ENCODE results near the gene IFT88. TPM values are rescaled to one million over a fixed set of nuclear protein-coding genes. Genes with fewer than 3 reads are reported as not detected.

IFT88 gene
- total and polyA plus RNA-seq, 2 donors, result 12.6 to 18.2 TPM

GRCh38 chr13:20729633-20730585 is 163.0 kb downstream of the IFT88 start:
- Histone ChIP-seq H3K9me3 (ENCODE audit: control insufficient read depth in 2 of 2, insufficient read depth in 1 of 2, low read length in 1 of 2) (no peaks in the 10 kb centered on the region), H3K36me3 (ENCODE audit: control insufficient read depth in 2 of 2, insufficient read depth in 2 of 2, low read length in 1 of 2) (peaks cover 0 to 3% of the 10 kb centered on the region in 2 donors), H3K4me3 (ENCODE audit: low read length in 2 of 2) (no peak overlapping the region), H3K27me3 (ENCODE audit: control insufficient read depth in 2 of 2, insufficient read depth in 1 of 2, low read length in 1 of 2) (no peaks in the 10 kb centered on the region), H3K27ac (ENCODE audit: low read depth in 1 of 2, low read length in 1 of 2) (no peak overlapping the region), H3K4me1 (ENCODE audit: control insufficient read depth in 2 of 2, insufficient read depth in 2 of 2, low read length in 2 of 2) (no peaks in the 10 kb centered on the region)
- WGBS, result 98% methylated on average over 33 of the region's 33 CpGs
- DNase-seq (ENCODE audit: low read depth in 6 of 9, low spot score in 9 of 9), result no peak

GRCh38 chr13:20738616-20739015 is 171.7 kb downstream of the IFT88 start:
- H3K9me3 ChIP-seq (ENCODE audit: control insufficient read depth in 2 of 2, insufficient read depth in 1 of 2, low read length in 1 of 2), result peaks cover 0 to 8% of the 10 kb centered on the region in 2 donors
- no peak for DNase-seq (ENCODE audit: low read depth in 6 of 9, low spot score in 9 of 9)
- no peaks in the 10 kb centered on the region for H3K4me1 ChIP-seq (ENCODE audit: control insufficient read depth in 2 of 2, insufficient read depth in 2 of 2, low read length in 2 of 2)
- no peak overlapping the region for H3K27ac ChIP-seq (ENCODE audit: low read depth in 1 of 2, low read length in 1 of 2)
- H3K36me3 ChIP-seq (ENCODE audit: control insufficient read depth in 2 of 2, insufficient read depth in 2 of 2, low read length in 1 of 2), result no peaks in the 10 kb centered on the region
- 97% methylated on average over 6 of the region's 6 CpGs for WGBS
- no peak overlapping the region for H3K4me3 ChIP-seq (ENCODE audit: low read length in 2 of 2)
- no peaks in the 10 kb centered on the region for H3K27me3 ChIP-seq (ENCODE audit: control insufficient read depth in 2 of 2, insufficient read depth in 1 of 2, low read length in 1 of 2)

- 98% methylated on average over 22 of the region's 22 CpGs for WGBS
Measured at GRCh38 chr13:20740021-20740420, 173.1 kb downstream of the IFT88 start.

More at GRCh38 chr13:20740021-20740420, 173.1 kb downstream of the IFT88 start:
- H3K36me3 ChIP-seq (ENCODE audit: control insufficient read depth in 2 of 2, insufficient read depth in 2 of 2, low read length in 1 of 2), result no peaks in the 10 kb centered on the region
- no peaks in the 10 kb centered on the region for H3K27me3 ChIP-seq (ENCODE audit: control insufficient read depth in 2 of 2, insufficient read depth in 1 of 2, low read length in 1 of 2)
- no peak for DNase-seq (ENCODE audit: low read depth in 6 of 9, low spot score in 9 of 9)
- H3K27ac ChIP-seq (ENCODE audit: low read depth in 1 of 2, low read length in 1 of 2), result no peak overlapping the region
- no peaks in the 10 kb centered on the region for H3K4me1 ChIP-seq (ENCODE audit: control insufficient read depth in 2 of 2, insufficient read depth in 2 of 2, low read length in 2 of 2)
- H3K4me3 ChIP-seq (ENCODE audit: low read length in 2 of 2), result no peak overlapping the region
- H3K9me3 ChIP-seq (ENCODE audit: control insufficient read depth in 2 of 2, insufficient read depth in 1 of 2, low read length in 1 of 2), result peaks cover 0 to 8% of the 10 kb centered on the region in 2 donors

Other genes with a start within 250 kb of the IFT88 start
- gene CRYL1, start 41.3 kb upstream of the IFT88 start, total RNA-seq, result 10.0 TPM
- gene CRYL1, start 41.3 kb upstream of the IFT88 start, polyA plus RNA-seq, result 17.5 TPM
- gene IL17D, start 136.5 kb downstream of the IFT88 start, total RNA-seq, result 0.85 TPM
- 0.52 TPM for gene IL17D, start 136.5 kb downstream of the IFT88 start, polyA plus RNA-seq
- gene EEF1AKMT1, start 206.8 kb downstream of the IFT88 start, total RNA-seq, result 13.4 TPM
- gene EEF1AKMT1, start 206.8 kb downstream of the IFT88 start, polyA plus RNA-seq, result 13.4 TPM

Measured in thymus (tissue), 11 donors.